GM04504 (cell line): ENCODE measurements around the gene PATE4.
A peak's percentile ranks its signal among the peaks of the same experiment; 100 is the strongest.

ENCODE experiments used
- DNase-seq: peaks from one replicate; pipeline ENCODE4 v3.0.0-alpha.2; 2012; ENCODE audit warnings: low read depth

The PATE4 gene

GRCh38 chr11:125887373-125888324, 54.5 kb downstream of the PATE4 start, which contains the start of gene HYLS1:
Gene HYLS1 (plus strand): TSS chr11:125887668. CDS start chr11:125899369, 11,701 bp downstream.
- peak; percentile 93 for DNase-seq
